ENCODE results near the gene MAST4.

The MAST4 gene

DNA sequence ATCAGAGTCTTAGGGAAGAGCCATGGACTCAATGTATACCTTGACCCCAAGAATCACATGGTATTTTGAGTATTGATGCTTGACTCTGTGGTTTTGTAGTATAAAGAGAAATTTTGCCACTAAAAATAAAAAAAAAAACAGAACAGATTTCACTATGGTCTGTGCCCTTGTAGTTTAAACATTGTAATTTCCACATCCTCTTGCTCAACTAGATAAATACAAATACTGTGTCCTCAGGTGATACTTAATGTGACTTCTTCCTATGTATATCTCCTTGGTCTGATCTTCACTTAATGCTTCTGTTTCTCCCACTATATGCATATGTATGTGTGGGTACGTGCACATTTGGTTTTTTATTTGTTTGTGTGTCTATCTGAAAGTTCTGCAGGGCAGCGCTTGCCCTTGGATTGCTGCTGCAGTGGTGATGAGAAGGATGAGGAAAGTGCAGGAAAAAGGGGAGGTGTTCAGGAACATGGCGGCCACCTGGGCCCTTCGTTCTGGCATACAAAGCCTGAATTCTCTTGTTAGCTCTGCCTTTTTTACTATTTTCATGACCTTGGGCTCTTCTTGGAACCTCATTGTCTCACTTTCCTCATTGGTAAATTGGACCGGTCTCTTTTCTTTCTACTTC is 222.2 kb downstream of the MAST4 start:
- DNase-seq (ENCODE audit: low read depth in 1 of 2, low spot score in 1 of 2), result no peak
- Histone ChIP-seq H3K4me3 (replicated peaks; ENCODE audit: insufficient read depth, low read length) (no peak overlapping the region), H3K27ac (replicated peaks) (no peak overlapping the region), H3K27me3 (ENCODE audit: insufficient read depth, poor library complexity, severe bottlenecking) (no peaks in the 10 kb centered on the region)
- TF ChIP-seq, protein P1, sequence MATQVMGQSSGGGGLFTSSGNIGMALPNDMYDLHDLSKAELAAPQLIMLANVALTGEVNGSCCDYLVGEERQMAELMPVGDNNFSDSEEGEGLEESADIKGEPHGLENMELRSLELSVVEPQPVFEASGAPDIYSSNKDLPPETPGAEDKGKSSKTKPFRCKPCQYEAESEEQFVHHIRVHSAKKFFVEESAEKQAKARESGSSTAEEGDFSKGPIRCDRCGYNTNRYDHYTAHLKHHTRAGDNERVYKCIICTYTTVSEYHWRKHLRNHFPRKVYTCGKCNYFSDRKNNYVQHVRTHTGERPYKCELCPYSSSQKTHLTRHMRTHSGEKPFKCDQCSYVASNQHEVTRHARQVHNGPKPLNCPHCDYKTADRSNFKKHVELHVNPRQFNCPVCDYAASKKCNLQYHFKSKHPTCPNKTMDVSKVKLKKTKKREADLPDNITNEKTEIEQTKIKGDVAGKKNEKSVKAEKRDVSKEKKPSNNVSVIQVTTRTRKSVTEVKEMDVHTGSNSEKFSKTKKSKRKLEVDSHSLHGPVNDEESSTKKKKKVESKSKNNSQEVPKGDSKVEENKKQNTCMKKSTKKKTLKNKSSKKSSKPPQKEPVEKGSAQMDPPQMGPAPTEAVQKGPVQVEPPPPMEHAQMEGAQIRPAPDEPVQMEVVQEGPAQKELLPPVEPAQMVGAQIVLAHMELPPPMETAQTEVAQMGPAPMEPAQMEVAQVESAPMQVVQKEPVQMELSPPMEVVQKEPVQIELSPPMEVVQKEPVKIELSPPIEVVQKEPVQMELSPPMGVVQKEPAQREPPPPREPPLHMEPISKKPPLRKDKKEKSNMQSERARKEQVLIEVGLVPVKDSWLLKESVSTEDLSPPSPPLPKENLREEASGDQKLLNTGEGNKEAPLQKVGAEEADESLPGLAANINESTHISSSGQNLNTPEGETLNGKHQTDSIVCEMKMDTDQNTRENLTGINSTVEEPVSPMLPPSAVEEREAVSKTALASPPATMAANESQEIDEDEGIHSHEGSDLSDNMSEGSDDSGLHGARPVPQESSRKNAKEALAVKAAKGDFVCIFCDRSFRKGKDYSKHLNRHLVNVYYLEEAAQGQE (IDR thresholded peaks at IDR 0.05; ENCODE audit: insufficient replicate concordance, low read depth), result no peak
- TF ChIP-seq SPI1 (IDR thresholded peaks at IDR 0.05; ENCODE audit: borderline replicate concordance, low read depth), result no peak
- TF ChIP-seq, protein P2, sequence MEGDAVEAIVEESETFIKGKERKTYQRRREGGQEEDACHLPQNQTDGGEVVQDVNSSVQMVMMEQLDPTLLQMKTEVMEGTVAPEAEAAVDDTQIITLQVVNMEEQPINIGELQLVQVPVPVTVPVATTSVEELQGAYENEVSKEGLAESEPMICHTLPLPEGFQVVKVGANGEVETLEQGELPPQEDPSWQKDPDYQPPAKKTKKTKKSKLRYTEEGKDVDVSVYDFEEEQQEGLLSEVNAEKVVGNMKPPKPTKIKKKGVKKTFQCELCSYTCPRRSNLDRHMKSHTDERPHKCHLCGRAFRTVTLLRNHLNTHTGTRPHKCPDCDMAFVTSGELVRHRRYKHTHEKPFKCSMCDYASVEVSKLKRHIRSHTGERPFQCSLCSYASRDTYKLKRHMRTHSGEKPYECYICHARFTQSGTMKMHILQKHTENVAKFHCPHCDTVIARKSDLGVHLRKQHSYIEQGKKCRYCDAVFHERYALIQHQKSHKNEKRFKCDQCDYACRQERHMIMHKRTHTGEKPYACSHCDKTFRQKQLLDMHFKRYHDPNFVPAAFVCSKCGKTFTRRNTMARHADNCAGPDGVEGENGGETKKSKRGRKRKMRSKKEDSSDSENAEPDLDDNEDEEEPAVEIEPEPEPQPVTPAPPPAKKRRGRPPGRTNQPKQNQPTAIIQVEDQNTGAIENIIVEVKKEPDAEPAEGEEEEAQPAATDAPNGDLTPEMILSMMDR (IDR thresholded peaks at IDR 0.05; ENCODE audit: insufficient read depth, low read length), result no peak
- TF ChIP-seq GABPA (IDR thresholded peaks at IDR 0.05; ENCODE audit: low read depth), result no peak
- no peak for TF ChIP-seq POLR2AphosphoS5 (IDR thresholded peaks at IDR 0.05; ENCODE audit: low read depth)

DNA sequence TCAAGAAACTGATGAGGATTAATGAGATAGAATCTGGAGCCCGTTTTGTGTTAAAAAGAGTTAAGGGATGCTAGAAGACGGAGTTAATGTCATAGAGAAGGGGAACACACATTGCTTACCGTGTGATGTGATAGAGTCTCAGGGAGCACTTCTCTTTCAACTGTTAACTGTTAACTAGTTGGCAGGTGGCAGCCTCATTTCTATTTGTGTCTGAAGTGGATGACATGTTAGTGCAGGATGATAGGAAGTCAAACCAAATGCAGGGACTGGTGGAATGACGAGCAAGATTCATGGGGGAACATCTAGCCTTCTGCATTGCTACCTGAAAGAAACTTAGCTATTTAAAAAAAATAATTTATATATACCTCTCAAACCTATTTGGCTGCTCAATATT is 222.7 kb downstream of the MAST4 start:
- no peak for DNase-seq (ENCODE audit: low read depth in 1 of 2, low spot score in 1 of 2)
- Histone ChIP-seq H3K4me3 (replicated peaks; ENCODE audit: insufficient read depth, low read length) (no peak overlapping the region), H3K27me3 (ENCODE audit: insufficient read depth, poor library complexity, severe bottlenecking) (no peaks in the 10 kb centered on the region), H3K27ac (replicated peaks) (no peak overlapping the region)
- no peak for TF ChIP-seq SPI1 (IDR thresholded peaks at IDR 0.05; ENCODE audit: borderline replicate concordance, low read depth)
- TF ChIP-seq, protein P2 (IDR thresholded peaks at IDR 0.05; ENCODE audit: insufficient read depth, low read length), result no peak
- TF ChIP-seq POLR2AphosphoS5 (IDR thresholded peaks at IDR 0.05; ENCODE audit: low read depth), result no peak
- TF ChIP-seq GABPA (IDR thresholded peaks at IDR 0.05; ENCODE audit: low read depth), result no peak
- TF ChIP-seq, protein P1 (IDR thresholded peaks at IDR 0.05; ENCODE audit: insufficient replicate concordance, low read depth), result no peak

DNA sequence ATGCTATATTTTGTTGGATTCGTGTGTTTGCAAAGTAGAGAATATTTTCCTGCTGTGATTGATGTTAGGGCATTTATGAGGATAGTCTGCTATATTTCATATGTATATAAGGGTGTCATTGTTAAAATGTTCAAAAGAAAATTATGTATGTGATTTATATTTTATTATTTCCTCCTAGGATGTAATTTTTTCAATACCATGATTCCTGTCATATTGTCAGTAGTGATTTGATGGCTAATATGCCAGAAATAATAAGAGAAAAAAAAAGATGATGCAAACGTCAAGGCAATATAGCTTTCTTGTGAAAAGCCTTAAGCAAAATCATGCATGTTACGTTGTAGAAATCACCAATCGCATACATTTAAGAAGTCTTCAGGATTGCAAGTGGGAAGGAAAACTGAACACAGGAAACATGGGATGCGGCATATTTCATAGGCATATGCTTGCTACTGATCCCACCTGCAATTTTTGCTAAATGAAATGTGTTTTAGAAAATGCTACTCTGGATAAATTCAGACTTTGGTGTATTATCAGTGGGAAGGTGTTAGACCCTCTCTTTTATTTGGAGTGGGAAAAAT is 224.5 kb downstream of the MAST4 start:
- no peak overlapping the region for H3K4me3 ChIP-seq (replicated peaks; ENCODE audit: insufficient read depth, low read length)
- no peak overlapping the region for H3K27ac ChIP-seq (replicated peaks)
- no peak for DNase-seq (ENCODE audit: low read depth in 1 of 2, low spot score in 1 of 2)
- no peaks in the 10 kb centered on the region for H3K27me3 ChIP-seq (ENCODE audit: insufficient read depth, poor library complexity, severe bottlenecking)
- TF ChIP-seq GABPA (IDR thresholded peaks at IDR 0.05; ENCODE audit: low read depth) (no peak), POLR2AphosphoS5 (IDR thresholded peaks at IDR 0.05; ENCODE audit: low read depth) (no peak), SPI1 (IDR thresholded peaks at IDR 0.05; ENCODE audit: borderline replicate concordance, low read depth) (no peak)
- TF ChIP-seq, protein P2 (IDR thresholded peaks at IDR 0.05; ENCODE audit: insufficient read depth, low read length), result no peak
- TF ChIP-seq, protein P1 (IDR thresholded peaks at IDR 0.05; ENCODE audit: insufficient replicate concordance, low read depth), result no peak
